Hepatic stellate cell (primary cell): ENCODE measurements around the gene TPSAB1.

Experiments used
- DNase-seq: peaks from one replicate; pipeline ENCODE4 v3.0.0; 2011; ENCODE audit warnings: low spot score

TPSAB1 gene

DNA sequence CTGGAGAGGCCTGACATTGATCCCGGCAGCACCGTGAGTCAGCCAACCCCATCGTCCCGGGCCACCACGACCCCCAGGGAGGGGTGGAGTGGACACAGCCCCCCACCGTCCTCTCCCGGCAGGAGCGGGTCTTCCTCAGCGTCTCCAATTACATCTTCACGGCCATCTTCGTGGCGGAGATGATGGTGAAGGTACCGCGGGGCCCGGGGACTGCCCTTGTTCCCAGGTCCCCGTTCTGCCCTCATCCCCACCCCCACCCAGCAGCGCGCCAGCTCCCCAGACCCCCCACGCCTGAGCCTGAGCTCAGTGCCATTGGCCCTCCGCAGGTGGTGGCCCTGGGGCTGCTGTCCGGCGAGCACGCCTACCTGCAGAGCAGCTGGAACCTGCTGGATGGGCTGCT, 30.0 kb upstream of the TPSAB1 start:
- DNase-seq: no peak

DNA sequence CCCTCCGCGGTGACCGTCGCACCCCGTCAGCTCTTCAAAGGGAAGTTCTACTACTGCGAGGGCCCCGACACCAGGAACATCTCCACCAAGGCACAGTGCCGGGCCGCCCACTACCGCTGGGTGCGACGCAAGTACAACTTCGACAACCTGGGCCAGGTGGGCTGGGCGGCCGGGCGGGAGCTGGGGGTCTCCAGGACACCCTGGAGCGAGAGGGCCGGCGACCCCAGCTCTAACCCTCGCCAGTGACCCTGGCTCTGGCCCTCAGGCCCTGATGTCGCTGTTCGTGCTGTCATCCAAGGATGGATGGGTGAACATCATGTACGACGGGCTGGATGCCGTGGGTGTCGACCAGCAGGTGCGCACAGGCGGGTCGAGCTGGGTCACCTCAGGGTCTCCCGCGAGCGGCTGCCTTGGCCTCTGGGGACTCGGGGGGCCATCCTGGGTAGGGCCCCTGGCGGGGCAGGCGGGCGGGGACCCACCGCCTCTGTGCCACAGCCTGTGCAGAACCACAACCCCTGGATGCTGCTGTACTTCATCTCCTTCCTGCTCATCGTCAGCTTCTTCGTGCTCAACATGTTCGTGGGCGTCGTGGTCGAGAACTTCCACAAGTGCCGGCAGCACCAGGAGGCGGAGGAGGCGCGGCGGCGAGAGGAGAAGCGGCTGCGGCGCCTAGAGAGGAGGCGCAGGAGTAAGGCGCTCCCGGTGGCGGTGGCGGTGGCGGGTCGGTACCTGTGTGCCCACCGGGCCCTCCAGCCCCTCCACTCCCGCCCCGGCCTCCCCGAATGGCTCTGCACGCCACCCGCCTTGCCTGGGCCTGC, 28.8 kb upstream of the TPSAB1 start:
- no peak for DNase-seq

DNA sequence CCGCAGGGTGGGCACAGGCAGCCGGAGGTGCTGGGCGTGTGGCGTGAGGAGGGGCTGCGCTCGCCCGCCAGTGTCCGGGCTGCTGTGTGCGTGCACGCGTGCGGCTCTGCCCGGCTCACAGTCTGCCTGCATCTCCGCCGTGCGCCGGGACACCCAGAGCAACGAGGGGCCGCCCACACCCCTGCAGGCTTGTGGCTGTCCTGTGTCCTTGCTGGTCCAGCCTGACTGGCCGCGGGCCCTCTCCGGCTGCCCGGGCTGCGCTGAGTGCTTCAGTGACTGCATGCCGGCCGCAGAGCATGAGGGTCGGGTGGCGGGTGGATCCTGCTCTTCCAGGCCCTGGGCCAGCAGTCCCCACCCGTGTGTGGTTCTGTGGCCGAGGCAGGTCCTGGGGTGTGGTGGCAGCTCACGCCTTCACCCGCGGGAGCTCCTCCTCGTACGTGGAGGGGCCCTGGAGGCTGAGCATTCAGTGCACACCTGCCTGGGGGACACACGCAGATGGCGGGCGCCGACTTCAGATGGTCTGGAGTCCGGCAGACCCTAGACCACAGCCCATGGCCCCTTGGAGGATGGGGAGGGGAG, 27.8 kb upstream of the TPSAB1 start:
- no peak for DNase-seq

DNA sequence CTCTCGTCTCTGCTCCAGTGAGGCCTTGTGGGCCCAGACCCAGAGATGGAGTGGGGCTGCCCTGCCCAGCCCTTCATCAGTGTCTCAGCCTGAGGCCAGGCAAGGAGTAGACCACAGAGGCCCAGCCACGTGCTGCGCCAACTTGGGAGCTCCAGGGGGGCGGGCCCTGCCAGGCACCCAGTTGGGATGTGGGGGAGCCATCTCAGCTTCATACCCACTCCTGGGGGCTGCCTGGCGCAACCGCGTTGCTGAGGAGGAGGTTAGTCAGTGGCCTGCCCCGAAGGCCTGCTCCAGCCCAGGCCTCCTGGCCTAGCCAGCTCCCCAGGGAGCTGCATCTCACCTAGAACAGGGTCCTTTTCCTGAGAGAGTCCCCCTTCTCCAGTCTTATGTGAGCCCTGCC, 27.3 kb upstream of the TPSAB1 start:
- DNase-seq: no peak

DNA sequence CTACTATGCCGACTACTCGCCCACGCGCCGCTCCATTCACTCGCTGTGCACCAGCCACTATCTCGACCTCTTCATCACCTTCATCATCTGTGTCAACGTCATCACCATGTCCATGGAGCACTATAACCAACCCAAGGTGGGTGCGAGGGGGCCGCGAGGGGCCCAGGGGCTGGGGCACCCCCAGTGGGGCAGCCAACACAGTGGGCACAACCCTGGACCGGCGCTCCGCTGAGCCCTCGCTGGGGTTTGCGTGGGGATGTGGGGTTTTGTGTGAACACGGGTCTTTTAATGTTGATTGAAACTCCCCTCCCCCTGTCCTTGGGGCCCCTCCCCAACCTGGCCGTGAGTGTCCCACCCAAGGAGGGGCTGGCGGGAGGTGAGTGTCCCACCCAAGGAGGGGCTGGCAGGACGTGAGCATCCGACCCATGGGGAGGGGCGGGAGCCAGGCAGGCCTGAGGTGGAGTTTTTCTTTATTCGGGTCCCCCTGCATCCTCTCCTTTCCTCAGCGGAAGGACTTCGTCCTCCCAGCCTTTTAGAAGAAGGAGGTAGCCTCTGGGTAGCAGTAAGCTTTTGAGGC, 26.6 kb upstream of the TPSAB1 start:
- no peak for DNase-seq

DNA sequence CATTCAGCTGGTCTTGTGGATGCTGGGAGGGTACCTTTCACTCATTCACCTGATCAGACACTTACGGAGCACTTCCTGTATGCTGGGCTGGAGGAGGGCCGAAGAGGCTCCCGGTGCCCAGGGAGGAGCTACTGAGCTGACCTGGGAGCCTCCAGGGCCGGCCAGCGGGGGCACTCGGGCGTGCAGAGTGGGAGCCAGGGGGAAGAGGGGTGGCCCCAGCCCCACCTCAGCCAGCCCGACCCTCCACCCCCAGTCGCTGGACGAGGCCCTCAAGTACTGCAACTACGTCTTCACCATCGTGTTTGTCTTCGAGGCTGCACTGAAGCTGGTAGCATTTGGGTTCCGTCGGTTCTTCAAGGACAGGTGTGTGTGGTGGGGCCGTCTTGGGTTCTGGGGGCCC, 25.8 kb upstream of the TPSAB1 start:
- no peak for DNase-seq

DNA sequence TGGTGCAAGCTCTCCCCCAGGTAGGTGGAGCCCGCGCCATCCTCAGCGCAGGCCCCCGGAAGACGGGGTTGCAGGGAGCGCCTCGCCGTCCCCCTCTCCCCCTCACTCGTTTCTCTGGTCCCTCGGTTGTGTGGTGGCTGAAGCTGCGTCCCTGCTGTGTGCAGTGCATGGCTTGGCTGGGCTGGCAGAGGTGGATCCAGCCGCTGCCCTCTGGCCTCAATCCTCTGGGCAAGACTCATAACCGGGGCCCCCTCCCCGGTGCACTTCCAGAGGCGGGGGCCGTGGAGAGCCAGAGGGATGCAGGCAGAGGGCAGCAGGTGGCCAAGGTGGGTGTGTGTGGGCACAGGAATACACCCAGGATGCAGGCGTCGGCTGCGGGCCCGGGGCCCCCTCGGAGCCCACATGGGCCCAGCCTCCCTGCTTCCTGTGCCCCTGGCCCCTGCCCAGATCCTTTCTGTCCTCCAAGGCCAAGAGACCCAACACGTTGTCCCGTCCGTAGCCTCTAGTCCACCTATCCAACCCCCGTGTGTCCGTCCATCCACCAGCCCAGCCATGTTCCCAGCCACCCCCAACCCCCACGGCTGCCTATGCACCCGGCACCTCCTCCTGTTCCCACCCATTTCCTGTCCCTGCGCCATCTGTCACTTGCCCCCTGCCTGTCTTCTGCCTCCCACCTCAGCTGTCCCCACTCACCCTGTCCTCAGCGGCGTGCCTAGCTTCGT, 24.8 kb upstream of the TPSAB1 start:
- no peak for DNase-seq

DNA sequence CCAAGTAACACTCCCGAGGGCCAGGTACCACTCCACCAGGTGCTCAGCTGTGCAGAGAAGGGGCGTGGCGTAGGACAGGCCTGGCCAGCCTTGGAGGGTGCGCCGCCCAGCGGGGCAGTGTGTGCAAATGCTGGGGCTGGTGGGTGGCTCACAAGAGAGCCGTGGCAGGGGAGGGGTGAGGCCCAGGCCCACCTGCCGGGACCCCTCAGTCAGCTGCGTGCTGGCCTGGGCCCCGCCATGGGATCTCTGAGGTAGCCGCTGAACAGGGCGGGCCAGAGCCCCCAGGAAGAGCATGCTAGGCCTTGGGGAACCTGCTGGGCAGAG, 24.2 kb upstream of the TPSAB1 start:
- no peak for DNase-seq

DNA sequence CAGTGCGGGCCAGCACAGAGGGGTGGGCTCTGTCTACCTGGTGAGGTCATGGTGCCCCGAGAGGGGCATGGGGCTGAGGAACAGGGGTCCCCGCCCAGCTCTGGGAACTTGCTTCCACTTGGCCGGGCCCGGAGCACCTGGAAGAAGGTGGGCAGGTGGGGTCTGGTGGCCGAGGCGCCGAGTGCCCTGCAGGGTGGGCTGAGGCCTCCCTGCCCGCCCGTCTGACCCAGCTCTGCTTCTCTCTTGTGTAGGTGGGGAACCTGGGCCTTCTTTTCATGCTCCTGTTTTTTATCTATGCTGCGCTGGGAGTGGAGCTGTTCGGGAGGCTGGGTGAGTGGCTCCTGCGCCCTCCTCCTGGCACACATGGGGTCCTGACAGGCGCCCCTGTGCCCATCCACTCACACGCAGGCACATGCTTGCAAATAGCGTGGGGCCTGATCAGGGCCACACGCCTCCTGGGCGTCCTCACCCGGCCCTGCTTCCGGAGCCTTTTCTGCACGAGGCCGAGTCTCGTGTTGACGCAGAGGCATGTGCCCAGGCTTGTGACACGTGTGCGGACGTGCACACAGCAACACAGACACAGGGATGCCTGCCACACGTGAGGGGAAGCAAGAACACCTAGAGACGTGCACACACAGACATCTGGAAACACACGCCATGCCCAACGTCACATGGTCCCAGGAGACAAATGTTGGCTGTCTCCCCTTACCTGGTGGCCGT, 23.7 kb upstream of the TPSAB1 start:
- no peak for DNase-seq

DNA sequence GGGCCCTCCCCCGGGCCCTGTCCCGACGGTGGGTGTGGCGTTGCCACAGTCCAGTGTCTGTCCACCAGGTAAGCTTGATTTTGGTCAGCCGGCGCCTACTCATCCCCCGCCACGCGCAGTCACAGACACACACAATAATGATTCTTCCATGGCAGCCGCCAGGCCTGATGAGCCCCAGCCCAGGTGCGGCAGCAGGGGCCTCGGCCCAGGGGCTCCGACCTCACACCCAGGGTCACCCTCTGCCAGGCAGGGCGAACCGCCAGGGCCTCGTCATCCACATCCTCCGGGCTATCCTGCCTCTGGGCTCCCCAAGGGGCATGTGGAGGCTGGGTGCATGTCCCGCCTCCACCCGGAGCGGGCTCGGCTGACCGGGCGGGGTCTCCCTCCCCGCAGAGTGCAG, 23.0 kb upstream of the TPSAB1 start:
- no peak for DNase-seq

DNA sequence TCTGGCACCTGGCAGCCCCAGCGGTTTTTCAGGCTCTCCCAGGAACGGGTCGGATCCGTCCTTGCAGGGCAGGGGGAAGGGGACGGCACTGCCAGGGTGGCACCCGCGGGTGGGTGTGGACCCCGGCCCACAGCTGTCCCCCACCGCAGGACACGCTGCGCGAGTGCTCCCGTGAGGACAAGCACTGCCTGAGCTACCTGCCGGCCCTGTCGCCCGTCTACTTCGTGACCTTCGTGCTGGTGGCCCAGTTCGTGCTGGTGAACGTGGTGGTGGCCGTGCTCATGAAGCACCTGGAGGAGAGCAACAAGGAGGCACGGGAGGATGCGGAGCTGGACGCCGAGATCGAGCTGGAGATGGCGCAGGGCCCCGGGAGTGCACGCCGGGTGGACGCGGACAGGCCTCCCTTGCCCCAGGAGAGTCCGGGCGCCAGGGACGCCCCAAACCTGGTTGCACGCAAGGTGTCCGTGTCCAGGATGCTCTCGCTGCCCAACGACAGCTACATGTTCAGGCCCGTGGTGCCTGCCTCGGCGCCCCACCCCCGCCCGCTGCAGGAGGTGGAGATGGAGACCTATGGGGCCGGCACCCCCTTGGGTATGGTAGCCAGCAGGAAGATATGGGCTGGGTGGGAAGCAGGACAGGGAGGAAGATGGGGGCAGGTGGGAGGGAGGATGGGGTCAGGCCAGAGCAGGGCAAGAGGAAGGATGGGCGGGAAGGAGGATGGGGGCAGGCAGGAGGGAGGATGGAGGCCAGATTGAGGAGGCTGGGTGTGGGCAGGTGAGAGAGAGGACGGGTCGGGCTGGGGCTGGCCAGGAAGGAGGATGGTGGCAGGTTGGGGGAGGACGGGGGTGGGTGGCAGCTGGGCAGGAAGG, 22.2 kb upstream of the TPSAB1 start:
- DNase-seq: no peak

DNA sequence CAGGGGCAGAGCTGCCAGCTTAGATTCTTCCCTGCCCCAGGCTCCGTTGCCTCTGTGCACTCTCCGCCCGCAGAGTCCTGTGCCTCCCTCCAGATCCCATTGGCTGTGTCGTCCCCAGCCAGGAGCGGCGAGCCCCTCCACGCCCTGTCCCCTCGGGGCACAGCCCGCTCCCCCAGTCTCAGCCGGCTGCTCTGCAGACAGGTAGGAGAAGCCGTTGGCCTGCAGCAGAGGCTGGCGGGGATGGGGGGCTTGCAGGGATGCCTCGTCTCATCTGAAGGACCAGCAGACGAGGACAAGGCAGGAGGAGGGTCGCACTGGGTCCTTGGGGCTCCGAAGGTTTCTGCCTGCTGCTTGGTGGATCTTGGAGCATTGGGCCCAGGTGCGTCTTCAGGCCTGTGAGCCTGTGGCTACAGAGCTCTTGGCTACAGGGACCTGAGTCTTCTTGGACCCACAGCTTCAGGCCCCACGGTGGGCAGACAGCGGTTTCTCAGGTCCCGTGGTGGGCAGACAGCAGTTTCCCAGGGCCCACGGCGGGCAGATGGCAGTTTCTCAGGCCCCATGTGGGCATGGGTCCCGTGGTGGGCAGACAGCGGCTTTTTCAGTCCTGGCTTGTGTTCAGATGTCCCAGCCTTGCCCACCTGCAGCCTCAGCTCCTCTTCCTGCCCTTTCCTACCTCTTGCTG, 21.4 kb upstream of the TPSAB1 start:
- no peak for DNase-seq

DNA sequence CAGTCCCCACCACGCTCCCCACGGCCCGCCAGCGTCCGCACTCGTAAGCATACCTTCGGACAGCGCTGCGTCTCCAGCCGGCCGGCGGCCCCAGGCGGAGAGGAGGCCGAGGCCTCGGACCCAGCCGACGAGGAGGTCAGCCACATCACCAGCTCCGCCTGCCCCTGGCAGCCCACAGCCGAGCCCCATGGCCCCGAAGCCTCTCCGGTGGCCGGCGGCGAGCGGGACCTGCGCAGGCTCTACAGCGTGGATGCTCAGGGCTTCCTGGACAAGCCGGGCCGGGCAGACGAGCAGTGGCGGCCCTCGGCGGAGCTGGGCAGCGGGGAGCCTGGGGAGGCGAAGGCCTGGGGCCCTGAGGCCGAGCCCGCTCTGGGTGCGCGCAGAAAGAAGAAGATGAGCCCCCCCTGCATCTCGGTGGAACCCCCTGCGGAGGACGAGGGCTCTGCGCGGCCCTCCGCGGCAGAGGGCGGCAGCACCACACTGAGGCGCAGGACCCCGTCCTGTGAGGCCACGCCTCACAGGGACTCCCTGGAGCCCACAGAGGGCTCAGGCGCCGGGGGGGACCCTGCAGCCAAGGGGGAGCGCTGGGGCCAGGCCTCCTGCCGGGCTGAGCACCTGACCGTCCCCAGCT, 20.3 kb upstream of the TPSAB1 start:
- DNase-seq: no peak

DNA sequence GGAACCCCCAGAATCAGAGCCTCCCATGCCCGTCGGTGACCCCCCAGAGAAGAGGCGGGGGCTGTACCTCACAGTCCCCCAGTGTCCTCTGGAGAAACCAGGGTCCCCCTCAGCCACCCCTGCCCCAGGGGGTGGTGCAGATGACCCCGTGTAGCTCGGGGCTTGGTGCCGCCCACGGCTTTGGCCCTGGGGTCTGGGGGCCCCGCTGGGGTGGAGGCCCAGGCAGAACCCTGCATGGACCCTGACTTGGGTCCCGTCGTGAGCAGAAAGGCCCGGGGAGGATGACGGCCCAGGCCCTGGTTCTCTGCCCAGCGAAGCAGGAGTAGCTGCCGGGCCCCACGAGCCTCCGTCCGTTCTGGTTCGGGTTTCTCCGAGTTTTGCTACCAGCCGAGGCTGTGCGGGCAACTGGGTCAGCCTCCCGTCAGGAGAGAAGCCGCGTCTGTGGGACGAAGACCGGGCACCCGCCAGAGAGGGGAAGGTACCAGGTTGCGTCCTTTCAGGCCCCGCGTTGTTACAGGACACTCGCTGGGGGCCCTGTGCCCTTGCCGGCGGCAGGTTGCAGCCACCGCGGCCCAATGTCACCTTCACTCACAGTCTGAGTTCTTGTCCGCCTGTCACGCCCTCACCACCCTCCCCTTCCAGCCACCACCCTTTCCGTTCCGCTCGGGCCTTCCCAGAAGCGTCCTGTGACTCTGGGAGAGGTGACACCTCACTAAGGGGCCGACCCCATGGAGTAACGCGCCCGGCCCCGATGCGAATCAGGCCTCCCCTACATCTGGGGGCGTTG, 19.5 kb upstream of the TPSAB1 start:
- DNase-seq: no peak

DNA sequence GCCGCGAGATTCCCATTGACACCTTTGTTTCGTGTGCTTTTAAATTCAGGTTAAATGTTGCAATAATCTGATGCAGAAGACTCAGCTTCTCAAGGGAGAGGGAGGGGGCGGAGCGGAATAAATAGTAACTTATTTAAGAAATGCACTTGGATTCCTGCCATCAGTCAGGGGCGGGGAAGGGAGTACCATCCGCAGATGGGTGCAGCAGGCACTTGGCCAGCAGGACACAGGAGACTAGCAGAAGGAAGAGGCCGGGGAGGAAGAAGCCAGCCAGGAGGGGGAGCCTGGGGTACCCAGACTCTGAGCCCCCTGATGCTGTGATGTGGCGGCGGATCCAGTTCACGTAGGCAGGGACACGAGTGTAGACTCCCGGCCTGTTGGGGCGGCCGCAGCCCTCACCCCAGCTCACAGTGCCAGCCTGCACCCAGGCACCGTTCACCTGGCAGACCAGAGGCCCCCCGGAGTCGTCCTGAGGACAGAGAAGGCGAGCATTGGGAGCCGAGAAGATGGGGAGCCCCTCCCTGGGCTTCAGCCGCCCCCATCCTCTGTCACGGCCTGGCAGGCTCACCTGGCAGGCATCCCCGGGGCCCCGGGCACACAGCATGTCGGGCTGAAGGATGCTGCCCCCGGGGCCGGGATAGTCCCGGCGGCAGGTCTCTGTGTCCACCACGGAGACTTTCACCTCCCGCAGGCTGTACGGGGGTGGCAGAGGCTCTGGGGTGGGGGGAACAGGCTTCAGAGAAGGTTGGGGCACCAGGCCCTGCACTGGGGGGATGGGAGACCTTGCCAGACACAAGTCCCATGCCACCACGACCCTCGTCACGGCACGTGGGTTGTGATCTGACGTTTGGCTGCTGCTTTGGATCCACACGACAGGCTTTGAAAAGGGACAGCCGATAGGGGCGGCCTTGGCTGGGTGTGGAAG, 18.6 kb upstream of the TPSAB1 start:
- DNase-seq: no peak

DNA sequence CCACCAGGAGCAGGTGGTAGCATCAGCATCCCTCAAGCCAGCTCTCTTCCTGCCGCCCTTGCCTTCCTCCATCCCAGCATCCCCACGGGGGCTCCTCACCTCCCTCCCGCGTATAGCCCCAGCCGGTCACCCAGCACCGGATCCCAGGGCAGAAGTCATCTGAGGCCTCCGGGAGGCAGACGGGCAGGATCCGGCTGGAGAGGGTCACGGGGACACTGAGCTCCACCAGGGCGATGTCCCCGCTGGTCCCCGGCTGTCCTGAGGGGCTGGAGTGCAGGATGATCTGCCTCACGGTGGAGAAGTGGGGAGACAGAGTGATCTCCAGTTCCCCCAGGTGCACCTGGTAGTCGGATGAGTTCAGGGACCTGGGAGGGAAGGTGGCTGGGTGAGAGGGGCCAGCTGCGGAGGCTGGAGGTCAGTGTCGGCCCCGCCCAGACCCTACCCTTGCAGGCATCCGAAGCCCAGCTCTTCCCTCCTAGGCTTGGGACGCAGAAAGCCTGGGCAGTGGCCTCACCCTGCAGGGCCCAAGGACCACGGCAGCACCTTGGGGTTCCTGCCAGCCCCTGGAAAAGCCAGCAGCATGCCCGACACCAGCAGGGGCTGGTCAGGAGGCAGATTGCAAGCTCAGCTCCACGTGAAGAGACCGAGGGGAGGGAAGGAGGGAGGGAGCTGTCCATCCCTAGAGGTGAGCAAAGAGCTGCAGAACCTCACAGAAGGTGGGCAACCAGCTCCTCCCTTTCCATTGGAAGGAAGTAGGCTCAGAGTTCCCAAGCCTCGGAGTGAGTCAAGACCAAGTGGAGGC, 17.8 kb upstream of the TPSAB1 start:
- DNase-seq: no peak

DNA sequence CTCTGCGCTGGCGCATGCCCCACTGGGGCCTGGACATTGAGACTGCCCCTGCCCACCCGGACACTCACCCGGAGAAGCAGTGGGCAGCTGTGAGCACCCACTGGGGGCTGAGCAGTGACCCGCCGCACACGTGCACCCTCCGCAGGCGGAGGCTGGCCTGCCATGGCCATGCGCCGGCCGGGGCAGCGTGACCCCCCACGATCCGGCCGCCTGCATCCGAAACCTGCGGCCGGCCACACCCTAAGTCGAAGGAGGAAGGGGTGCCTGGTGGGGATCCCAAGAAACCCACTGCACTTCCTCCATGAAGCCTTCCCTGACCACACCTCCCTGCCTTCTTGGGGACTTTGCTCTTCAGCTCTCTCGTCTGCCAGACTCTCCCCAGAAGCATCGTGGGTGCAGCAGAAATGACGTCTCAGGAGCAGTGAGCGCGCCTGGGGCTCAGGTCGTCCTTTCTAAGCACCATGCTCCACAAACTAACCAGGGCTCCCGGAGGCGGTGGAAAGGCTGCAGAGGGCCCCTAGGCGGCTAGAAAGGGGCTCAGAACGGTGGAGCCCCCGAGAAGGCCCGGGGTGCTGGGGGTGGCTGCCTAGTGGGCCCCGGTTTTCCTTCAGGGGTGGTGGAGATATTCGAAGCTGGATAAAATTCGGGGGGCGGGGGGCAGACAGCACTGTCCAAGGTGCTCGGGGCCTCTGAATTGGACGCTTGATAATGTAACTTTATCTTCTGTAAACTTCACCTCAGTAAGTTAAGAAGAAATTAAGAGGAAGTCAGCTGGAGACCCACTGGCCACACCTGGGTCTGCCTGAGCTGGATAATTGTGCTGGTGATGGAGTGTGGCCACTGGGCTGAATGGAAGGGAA, 16.9 kb upstream of the TPSAB1 start:
- no peak for DNase-seq
